ENCODE results near the gene C9orf43.
A peak's percentile ranks its signal among the peaks of the same experiment; 100 is the strongest.

C9orf43 gene

GRCh38 chr9:113456235-113456634 is 45.7 kb downstream of the C9orf43 start:
- Histone ChIP-seq H3K4ac (ENCODE audit: low read depth, low read length) (peak overlapping the region; percentile 70), H3K9me3 (ENCODE audit: insufficient read depth, low read depth, low read length) (no peaks in the 10 kb centered on the region), H4K12ac (ENCODE audit: low read depth, low read length) (no peak overlapping the region), H3K23ac (ENCODE audit: low read length) (no peak overlapping the region), H3K27ac (ENCODE audit: low read depth, low read length) (peak overlapping the region; percentile 100), H3K4me2 (ENCODE audit: low read length) (peak overlapping the region; percentile 48), H3K18ac (ENCODE audit: low read length) (peak overlapping the region; percentile 84), H3K36me3 (ENCODE audit: control insufficient read depth in 1 of 2, insufficient read depth in 2 of 2, low read length in 2 of 2) (no peaks in the 10 kb centered on the region), H3K79me1 (ENCODE audit: low read length) (peaks cover 25% of the 10 kb centered on the region), H3K14ac (ENCODE audit: low read length) (peak overlapping the region; percentile 74), H3K4me3 (ENCODE audit: low read depth, low read length) (no peak overlapping the region), H4K91ac (ENCODE audit: low read depth, low read length) (peak overlapping the region; percentile 90), H3K27me3 (ENCODE audit: insufficient read depth, low read length) (no peaks in the 10 kb centered on the region), H2BK120ac (ENCODE audit: insufficient read depth, low read length, poor library complexity) (peak overlapping the region; percentile 98), H3K9ac (ENCODE audit: low read length) (no peak overlapping the region), H3K79me2 (ENCODE audit: control insufficient read depth, insufficient read depth, low read length, poor library complexity) (peaks cover 7% of the 10 kb centered on the region), H3K4me1 (ENCODE audit: control insufficient read depth in 1 of 2, insufficient read depth in 2 of 2, low read length in 2 of 2) (peaks cover 8 to 12% of the 10 kb centered on the region in 2 experiments), H2AFZ (ENCODE audit: insufficient read depth, low read length, poor library complexity) (no peak overlapping the region), H2AK5ac (ENCODE audit: low read length) (peak overlapping the region; percentile 37), H4K8ac (ENCODE audit: low read depth, low read length) (peak overlapping the region; percentile 66), H2BK5ac (ENCODE audit: low read depth, low read length, poor library complexity) (peak overlapping the region; percentile 95), H2BK12ac (ENCODE audit: low read length) (peak overlapping the region; percentile 86)
- DNase-seq = peak; percentile 8 to 73
- WGBS (ENCODE audit: extremely low coverage, insufficient coverage, insufficient read length) = no CpG with 5 or more reads among the region's 2 CpGs

- WGBS (ENCODE audit: extremely low coverage, insufficient coverage, insufficient read length) = no CpG with 5 or more reads among the region's 3 CpGs
- H4K91ac ChIP-seq (ENCODE audit: low read depth, low read length) = peak overlapping the region; percentile 7
Observed at GRCh38 chr9:113461285-113461684, 50.7 kb downstream of the C9orf43 start.

GRCh38 chr9:113461943-113462342 is 51.4 kb downstream of the C9orf43 start:
- Histone ChIP-seq H2BK120ac (ENCODE audit: insufficient read depth, low read length, poor library complexity) (no peak overlapping the region), H3K36me3 (ENCODE audit: control insufficient read depth in 1 of 2, insufficient read depth in 2 of 2, low read length in 2 of 2) (no peaks in the 10 kb centered on the region), H3K14ac (ENCODE audit: low read length) (no peak overlapping the region), H3K4ac (ENCODE audit: low read depth, low read length) (no peak overlapping the region), H3K9me3 (ENCODE audit: insufficient read depth, low read depth, low read length) (no peaks in the 10 kb centered on the region), H2BK12ac (ENCODE audit: low read length) (no peak overlapping the region), H4K12ac (ENCODE audit: low read depth, low read length) (no peak overlapping the region), H3K23ac (ENCODE audit: low read length) (no peak overlapping the region), H2AFZ (ENCODE audit: insufficient read depth, low read length, poor library complexity) (no peak overlapping the region), H3K4me2 (ENCODE audit: low read length) (no peak overlapping the region), H3K79me1 (ENCODE audit: low read length) (peaks cover 12% of the 10 kb centered on the region), H4K8ac (ENCODE audit: low read depth, low read length) (no peak overlapping the region), H3K18ac (ENCODE audit: low read length) (no peak overlapping the region), H3K79me2 (ENCODE audit: control insufficient read depth, insufficient read depth, low read length, poor library complexity) (peaks cover 4% of the 10 kb centered on the region), H3K27me3 (ENCODE audit: insufficient read depth, low read length) (no peaks in the 10 kb centered on the region), H2BK5ac (ENCODE audit: low read depth, low read length, poor library complexity) (no peak overlapping the region), H3K4me1 (ENCODE audit: control insufficient read depth in 1 of 2, insufficient read depth in 2 of 2, low read length in 2 of 2) (peaks cover 20 to 26% of the 10 kb centered on the region in 2 experiments), H3K9ac (ENCODE audit: low read length) (no peak overlapping the region), H2AK5ac (ENCODE audit: low read length) (no peak overlapping the region), H3K27ac (ENCODE audit: low read depth, low read length) (no peak overlapping the region), H3K4me3 (ENCODE audit: low read depth, low read length) (no peak overlapping the region), H4K91ac (ENCODE audit: low read depth, low read length) (no peak overlapping the region)
- DNase-seq = no peak
- WGBS (ENCODE audit: extremely low coverage, insufficient coverage, insufficient read length) = no CpG with 5 or more reads among the region's 4 CpGs

More at GRCh38 chr9:113461285-113461684, 50.7 kb downstream of the C9orf43 start:
- Histone ChIP-seq H3K27ac (ENCODE audit: low read depth, low read length) (no peak overlapping the region), H3K36me3 (ENCODE audit: control insufficient read depth in 1 of 2, insufficient read depth in 2 of 2, low read length in 2 of 2) (no peaks in the 10 kb centered on the region), H3K4me1 (ENCODE audit: control insufficient read depth in 1 of 2, insufficient read depth in 2 of 2, low read length in 2 of 2) (peaks cover 23 to 26% of the 10 kb centered on the region in 2 experiments), H2BK5ac (ENCODE audit: low read depth, low read length, poor library complexity) (no peak overlapping the region), H4K12ac (ENCODE audit: low read depth, low read length) (no peak overlapping the region), H3K4me3 (ENCODE audit: low read depth, low read length) (no peak overlapping the region), H2AFZ (ENCODE audit: insufficient read depth, low read length, poor library complexity) (no peak overlapping the region), H2BK12ac (ENCODE audit: low read length) (peak overlapping the region; percentile 11), H4K8ac (ENCODE audit: low read depth, low read length) (no peak overlapping the region), H3K14ac (ENCODE audit: low read length) (no peak overlapping the region), H3K9ac (ENCODE audit: low read length) (no peak overlapping the region), H3K9me3 (ENCODE audit: insufficient read depth, low read depth, low read length) (no peaks in the 10 kb centered on the region), H3K79me2 (ENCODE audit: control insufficient read depth, insufficient read depth, low read length, poor library complexity) (peaks cover 4% of the 10 kb centered on the region), H3K27me3 (ENCODE audit: insufficient read depth, low read length) (no peaks in the 10 kb centered on the region), H3K79me1 (ENCODE audit: low read length) (peaks cover 16% of the 10 kb centered on the region), H3K4ac (ENCODE audit: low read depth, low read length) (no peak overlapping the region), H3K4me2 (ENCODE audit: low read length) (no peak overlapping the region), H2AK5ac (ENCODE audit: low read length) (peak overlapping the region; percentile 57), H3K23ac (ENCODE audit: low read length) (no peak overlapping the region), H2BK120ac (ENCODE audit: insufficient read depth, low read length, poor library complexity) (no peak overlapping the region), H3K18ac (ENCODE audit: low read length) (no peak overlapping the region)
- DNase-seq = no peak

- H2BK12ac ChIP-seq (ENCODE audit: low read length) = peak overlapping the region; percentile 55
- H3K18ac ChIP-seq (ENCODE audit: low read length) = no peak overlapping the region
- H3K4me3 ChIP-seq (ENCODE audit: low read depth, low read length) = no peak overlapping the region
- H2AK5ac ChIP-seq (ENCODE audit: low read length) = no peak overlapping the region
- no peak overlapping the region for H3K9ac ChIP-seq (ENCODE audit: low read length)
- H4K12ac ChIP-seq (ENCODE audit: low read depth, low read length) = no peak overlapping the region
- no peak overlapping the region for H3K4ac ChIP-seq (ENCODE audit: low read depth, low read length)
- H3K27me3 ChIP-seq (ENCODE audit: insufficient read depth, low read length) = no peaks in the 10 kb centered on the region
- peak overlapping the region; percentile 79 for H3K4me2 ChIP-seq (ENCODE audit: low read length)
- no peak for DNase-seq
- H3K36me3 ChIP-seq (ENCODE audit: control insufficient read depth in 1 of 2, insufficient read depth in 2 of 2, low read length in 2 of 2) = no peaks in the 10 kb centered on the region
- H3K14ac ChIP-seq (ENCODE audit: low read length) = no peak overlapping the region
- H2BK5ac ChIP-seq (ENCODE audit: low read depth, low read length, poor library complexity) = no peak overlapping the region
- peak overlapping the region; percentile 20 for H4K91ac ChIP-seq (ENCODE audit: low read depth, low read length)
- H3K9me3 ChIP-seq (ENCODE audit: insufficient read depth, low read depth, low read length) = no peaks in the 10 kb centered on the region
- H2BK120ac ChIP-seq (ENCODE audit: insufficient read depth, low read length, poor library complexity) = no peak overlapping the region
- H3K79me1 ChIP-seq (ENCODE audit: low read length) = peaks cover 8% of the 10 kb centered on the region
- H3K79me2 ChIP-seq (ENCODE audit: control insufficient read depth, insufficient read depth, low read length, poor library complexity) = peaks cover 6% of the 10 kb centered on the region
- H2AFZ ChIP-seq (ENCODE audit: insufficient read depth, low read length, poor library complexity) = peak overlapping the region; percentile 20
- peaks cover 19 to 26% of the 10 kb centered on the region in 2 experiments for H3K4me1 ChIP-seq (ENCODE audit: control insufficient read depth in 1 of 2, insufficient read depth in 2 of 2, low read length in 2 of 2)
- no peak overlapping the region for H3K27ac ChIP-seq (ENCODE audit: low read depth, low read length)
- WGBS (ENCODE audit: extremely low coverage, insufficient coverage, insufficient read length) = no CpG with 5 or more reads among the region's 11 CpGs
- peak overlapping the region; percentile 21 for H4K8ac ChIP-seq (ENCODE audit: low read depth, low read length)
- H3K23ac ChIP-seq (ENCODE audit: low read length) = no peak overlapping the region
Observed at GRCh38 chr9:113462781-113463286, 52.3 kb downstream of the C9orf43 start.
